HCT116 (cell line): ENCODE measurements around the gene SOCS1. TPM values are rescaled to one million over a fixed set of nuclear protein-coding genes. Genes with fewer than 3 reads are reported as not detected.

ENCODE experiments used
- ATAC-seq: fragments of 200-7000 bp; cut with Tn5 transposase; 2 replicates; pipeline ENCODE4 v1.9.1; 2020; ENCODE audit warnings: mild to moderate bottlenecking, moderate library complexity
- BruUV-seq: library from RNA; stranded (reverse); fragments of 400-500 nt; replicated peaks from 2 replicates; lab custom pipeline; 2021; lab: Mats Ljungman, UMichigan
- CTCF ChIA-PET: fragments of 300-600 bp; sonication (Branson Sonifier 250); formaldehyde crosslinking; loops from one replicate; lab custom pipeline; 2021; ENCODE audit warnings: antibody characterized with exemption; lab: Charles Lee
- POLR2A ChIA-PET: fragments of 300-600, 350-600 bp; sonication (Branson Sonifier 250); formaldehyde crosslinking; loops from one replicate; lab custom pipeline; 2021; ENCODE audit warnings: antibody characterized with exemption; lab: Charles Lee
- RAD21 ChIA-PET, 2 experiments: fragments of 300-600 bp; sonication (Branson Sonifier 250); formaldehyde crosslinking; loops; one replicate each; lab custom pipeline; 2023; ENCODE audit warnings: low total read pairs in 2 of 2; ENCODE audit not compliant: uncharacterized antibody in 2 of 2, unreplicated experiment in 2 of 2, low non-redundant PET in 1 of 2; lab: Charles Lee
- DNase-seq: peaks from one replicate; pipeline ENCODE4 v3.0.0-alpha.2; 2010; ENCODE audit warnings: low read depth, low spot score
- H2AFZ ChIP-seq: fragments of 200-600 bp; shearing (Covaris generic), sonication (generic); 2 replicates; pipeline ENCODE4 v1.6.1; 2017; ENCODE audit warnings: low read depth, mixed run types, mixed read lengths, antibody characterized with exemption, low read length; ENCODE audit not compliant: poor library complexity, severe bottlenecking
- H3K27ac ChIP-seq: 2 replicates; pipeline ENCODE4 v1.5.1; 2012; ENCODE audit warnings: low read depth, low read length
- H3K27me3 ChIP-seq: fragments of 200-600 bp; sonication (generic); 2 replicates; pipeline ENCODE4 v1.6.1; 2016; ENCODE audit warnings: mixed run types, low read length, mixed read lengths; ENCODE audit not compliant: insufficient read depth
- H3K36me3 ChIP-seq, 2 experiments: fragments of 200-500 bp in 1 of 2; fragments of 200-600 bp in 1 of 2; sonication (Bioruptor generic) in 1 of 2; sonication (generic) in 1 of 2; 2 replicates each; pipeline versions ENCODE4 v1.5.1 to v1.6.1; 2014 to 2016; ENCODE audit warnings: low read length in 2 of 2, inconsistent platforms in 1 of 2, mixed read lengths in 1 of 2, mixed run types in 1 of 2; ENCODE audit not compliant: insufficient read depth in 2 of 2, control insufficient read depth in 1 of 2
- H3K4me1 ChIP-seq, 2 experiments: fragments of 200-600 bp in 1 of 2; sonication (generic) in 1 of 2; 2 replicates each; pipeline versions ENCODE4 v1.5.1 to v1.6.1; 2012 to 2017; ENCODE audit warnings: low read length in 2 of 2, inconsistent platforms in 1 of 2, mild to moderate bottlenecking in 1 of 2, mixed read lengths in 1 of 2, mixed run types in 1 of 2, moderate library complexity in 1 of 2; ENCODE audit not compliant: insufficient read depth in 2 of 2, control insufficient read depth in 1 of 2
- H3K4me2 ChIP-seq: fragments of 200-600 bp; sonication (generic); 2 replicates; pipeline ENCODE4 v1.6.1; 2017; ENCODE audit warnings: mixed run types, low read length, mixed read lengths
- H3K4me3 ChIP-seq, 2 experiments: fragments of 200-600 bp in 1 of 2; sonication (generic) in 1 of 2; replicated peaks in 1 of 2; 2 replicates each; pipeline ENCODE4 v1.5.1; 2011 to 2016; ENCODE audit warnings: low read length in 2 of 2, control low read depth in 1 of 2, low read depth in 1 of 2, mild to moderate bottlenecking in 1 of 2, mixed read lengths in 1 of 2, mixed run types in 1 of 2
- H3K79me2 ChIP-seq: fragments of 200-600 bp; sonication (generic); 2 replicates; pipeline ENCODE4 v1.6.1; 2017; ENCODE audit warnings: mild to moderate bottlenecking, mixed run types, low read length, moderate library complexity, mixed read lengths; ENCODE audit not compliant: insufficient read depth
- H3K9ac ChIP-seq: fragments of 200-600 bp; sonication (generic); 2 replicates; pipeline ENCODE4 v1.6.1; 2016; ENCODE audit warnings: low read length, mixed read lengths
- H3K9me2 ChIP-seq: fragments of 200-600 bp; sonication (generic), shearing (Covaris generic); 2 replicates; pipeline ENCODE4 v1.6.1; 2017; ENCODE audit warnings: mixed run types, mild to moderate bottlenecking, moderate library complexity; ENCODE audit not compliant: insufficient read depth
- H3K9me3 ChIP-seq, 2 experiments: fragments of 200-500 bp in 1 of 2; fragments of 200-600 bp in 1 of 2; sonication (Bioruptor generic) in 1 of 2; sonication (generic) in 1 of 2; 2 replicates each; pipeline ENCODE4 v1.6.1; 2014 to 2017; ENCODE audit warnings: low read length in 2 of 2, mixed read lengths in 2 of 2, inconsistent platforms in 1 of 2, low read depth in 1 of 2, mild to moderate bottlenecking in 1 of 2, mixed run types in 1 of 2, moderate library complexity in 1 of 2; ENCODE audit not compliant: control insufficient read depth in 1 of 2, insufficient read depth in 1 of 2
- H4K20me1 ChIP-seq: fragments of 200-600 bp; sonication (generic), shearing (Covaris generic); 2 replicates; pipeline ENCODE4 v1.6.1; 2017; ENCODE audit warnings: mixed run types, mild to moderate bottlenecking, moderate library complexity; ENCODE audit not compliant: insufficient read depth
- CBX3 ChIP-seq: IDR thresholded peaks from 2 replicates; pipeline ENCODE4 v1.6.1; 2012; ENCODE audit warnings: low read depth
- CEBPB ChIP-seq: IDR thresholded peaks from 2 replicates; pipeline ENCODE4 v1.6.1; 2012; ENCODE audit warnings: low read depth
- EZH2 ChIP-seq: fragments of 200-600 bp; sonication (generic); IDR thresholded peaks from 2 replicates; pipeline ENCODE4 v1.6.1; 2017; ENCODE audit warnings: antibody characterized with exemption, mixed run types
- FOSL1 ChIP-seq: IDR thresholded peaks from 2 replicates; pipeline ENCODE4 v1.6.1; 2012; ENCODE audit warnings: low read depth
- RAD21 ChIP-seq: IDR thresholded peaks from 2 replicates; pipeline ENCODE4 v1.6.1; 2012; ENCODE audit warnings: low read depth, mild to moderate bottlenecking
- REST ChIP-seq: IDR thresholded peaks from 2 replicates; pipeline ENCODE4 v1.6.1; 2012; ENCODE audit warnings: low read depth
- SRF ChIP-seq: IDR thresholded peaks from 2 replicates; pipeline ENCODE4 v1.6.1; 2012; ENCODE audit warnings: low read depth
- TCF7L2 ChIP-seq: IDR thresholded peaks from 2 replicates; pipeline ENCODE4 v1.7.0; 2011; ENCODE audit warnings: borderline replicate concordance, inconsistent platforms; ENCODE audit not compliant: insufficient read depth, insufficient read length; ENCODE audit errors: extremely low read depth
- ZBTB33 ChIP-seq: IDR thresholded peaks from 2 replicates; pipeline ENCODE4 v1.6.1; 2011; ENCODE audit warnings: mild to moderate bottlenecking, low read length, moderate library complexity; ENCODE audit not compliant: insufficient replicate concordance; ENCODE audit errors: extremely low read depth
- ZFX ChIP-seq: fragments of 450-650 bp; IDR thresholded peaks from 2 replicates; pipeline ENCODE4 v1.6.1; 2017
- intact Hi-C: fragments of 100-400 bp; cut with micrococcal nuclease; formaldehyde crosslinking; loops from 2 replicates; pipeline ENCODE4 v1.10.0; 2022
- total RNA-seq: library from RNA; stranded (reverse); gene quantifications from one replicate; pipeline ENCODE4 v1.2.1, GENCODE V29; 2021; ENCODE audit not compliant: unreplicated experiment
- TF ChIP-seq, protein P1 (sequence below): IDR thresholded peaks from 2 replicates; pipeline ENCODE4 v1.6.1; 2012

The SOCS1 gene
- total RNA-seq, 1 experiment from 2014 or later, result 4.9 TPM

DNA sequence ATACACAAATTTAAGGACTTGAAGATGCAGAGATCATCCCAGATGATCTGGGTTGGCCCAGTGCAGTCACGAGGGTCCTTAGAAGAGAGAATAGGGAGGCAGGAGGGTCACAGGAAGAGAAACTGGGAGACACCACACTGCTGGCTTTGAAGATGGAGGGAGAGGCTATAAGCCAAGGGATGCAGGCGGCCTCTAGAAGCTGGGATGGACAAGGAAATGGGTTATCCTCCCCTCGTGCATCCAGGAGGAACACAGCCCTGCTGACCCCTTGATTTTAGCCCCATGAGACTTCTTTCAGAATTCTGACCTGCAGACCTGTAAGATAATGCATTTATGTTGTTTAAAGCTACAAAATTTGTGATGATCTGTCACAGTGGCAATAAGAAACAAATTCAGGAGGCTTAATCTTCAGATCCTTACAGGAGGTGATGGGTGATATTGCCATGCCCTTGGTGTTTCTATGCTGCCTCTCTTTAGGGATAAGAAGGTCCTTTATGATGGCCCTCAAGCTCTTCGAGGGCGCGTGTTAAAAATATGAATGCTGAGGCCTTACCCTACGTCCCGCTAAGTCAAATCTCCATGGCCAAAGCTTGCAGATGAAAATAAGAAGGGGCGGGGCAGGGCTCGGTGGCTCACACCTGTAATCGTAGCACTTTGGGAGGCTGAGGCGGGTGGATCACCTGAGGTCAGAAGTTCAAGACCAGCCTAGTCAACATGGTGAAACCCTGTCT lies 21.8 kb upstream of the SOCS1 start:
- Histone ChIP-seq H3K79me2 (no peaks in the 10 kb centered on the region), H3K9ac (no peak overlapping the region), H2AFZ (no peak overlapping the region), H3K4me2 (no peak overlapping the region), H4K20me1 (no peaks in the 10 kb centered on the region), H3K4me1 (no peaks in the 10 kb centered on the region), H3K27me3 (peaks cover 3% of the 10 kb centered on the region; the same call in 1 of the 2 replicates), H3K27ac (no peak overlapping the region), H3K36me3 (no peaks in the 10 kb centered on the region), H3K9me2 (no peaks in the 10 kb centered on the region), H3K4me3 (no peak overlapping the region), H3K9me3 (no peaks in the 10 kb centered on the region)
- CTCF ChIA-PET, result no interaction called here
- RAD21 ChIA-PET, result no interaction called here
- no TSS peak for BruUV-seq
- ATAC-seq (no peak), DNase-seq (no peak)
- POLR2A ChIA-PET, result no interaction called here
- TF ChIP-seq CBX3 (no peak), FOSL1 (no peak)
- TF ChIP-seq, protein P1, sequence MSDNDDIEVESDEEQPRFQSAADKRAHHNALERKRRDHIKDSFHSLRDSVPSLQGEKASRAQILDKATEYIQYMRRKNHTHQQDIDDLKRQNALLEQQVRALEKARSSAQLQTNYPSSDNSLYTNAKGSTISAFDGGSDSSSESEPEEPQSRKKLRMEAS, result no peak
- TF ChIP-seq, all 23 proteins: peak for 0
- intact Hi-C loops, result no loop called here

DNA sequence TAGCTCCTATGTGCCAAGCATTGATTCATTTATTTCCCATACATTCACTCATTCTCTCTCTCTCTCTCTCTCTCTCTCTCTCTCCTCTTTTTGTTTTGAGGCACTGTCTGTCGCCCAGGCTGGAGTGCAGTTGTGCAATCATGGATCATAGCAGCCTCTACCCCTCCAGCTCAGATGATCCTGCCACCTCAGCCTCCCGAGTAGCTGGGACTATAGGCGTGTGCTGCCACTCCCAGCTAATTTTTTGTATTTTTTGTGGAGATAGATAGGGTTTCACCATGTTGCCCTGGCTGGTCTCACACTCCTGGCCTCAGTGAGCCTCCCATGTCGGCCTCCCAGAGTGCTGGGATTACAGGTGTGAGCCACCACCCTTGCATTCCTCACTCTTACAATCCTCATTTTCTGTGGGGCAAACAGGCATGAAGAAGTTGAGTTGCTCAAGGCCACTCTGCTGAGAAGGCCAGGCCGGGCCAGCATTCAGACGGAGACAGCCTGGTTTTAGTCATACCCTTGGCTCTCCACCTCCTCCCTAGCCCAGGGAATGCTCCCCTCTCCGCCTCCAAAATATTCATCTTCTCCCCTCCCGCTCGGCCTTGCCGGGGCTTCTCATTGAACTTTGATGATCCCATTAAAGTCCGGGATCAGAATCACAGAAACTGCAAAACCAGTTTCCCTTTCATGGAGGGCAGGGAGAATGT lies 21.0 kb upstream of the SOCS1 start:
- Histone ChIP-seq H3K36me3 (no peaks in the 10 kb centered on the region), H3K9me3 (no peaks in the 10 kb centered on the region), H4K20me1 (no peaks in the 10 kb centered on the region), H3K27me3 (peaks cover 3% of the 10 kb centered on the region; the same call in 1 of the 2 replicates), H3K4me2 (no peak overlapping the region), H3K79me2 (no peaks in the 10 kb centered on the region), H3K9ac (no peak overlapping the region), H3K9me2 (no peaks in the 10 kb centered on the region), H2AFZ (no peak overlapping the region), H3K4me3 (no peak overlapping the region), H3K27ac (no peak overlapping the region), H3K4me1 (no peaks in the 10 kb centered on the region)
- DNase-seq (no peak), ATAC-seq (no peak)
- intact Hi-C loops, result no loop called here
- POLR2A ChIA-PET, result no interaction called here
- no TSS peak for BruUV-seq
- TF ChIP-seq RAD21, result no peak
- no peak for TF ChIP-seq ZBTB33
- no peak for TF ChIP-seq EZH2
- TF ChIP-seq, protein P1, result no peak
- TF ChIP-seq TCF7L2, result no peak
- TF ChIP-seq CEBPB, result no peak
- TF ChIP-seq CBX3, result no peak
- no peak for TF ChIP-seq REST
- no peak for TF ChIP-seq ZFX
- TF ChIP-seq FOSL1, result no peak
- TF ChIP-seq SRF, result no peak
- CTCF ChIA-PET, result no interaction called here
- RAD21 ChIA-PET, result no interaction called here
